T-helper 2 cell treated with Interferon-gamma antibody and Interleukin-4, amounts not matched to agents 100 ng/mL and 5 ng/mL, for 36 hours (primary cell): ENCODE measurements around the gene SLC24A3. TPM values are rescaled to one million over a fixed set of nuclear protein-coding genes. Genes with fewer than 3 reads are reported as not detected.

Experiments used
- intact Hi-C: fragments of 100-400 bp; cut with micrococcal nuclease; formaldehyde crosslinking; loops from one replicate; pipeline ENCODE4 v1.15.1; 2023
- total RNA-seq: library from RNA; stranded (reverse); gene quantifications from 2 replicates; pipeline ENCODE4 v1.2.3, GENCODE V29; 2022

Gene SLC24A3
- total RNA-seq, 1 donor from 2014 or later = not detected

- intact Hi-C loops = loop anchor here (2.0 kb wide), 1 partner anchor 377 kb away; no protein-coding TSS in a partner anchor
These were observed 371.2 kb downstream of the SLC24A3 start for GRCh38 chr20:19583532-19584175.

- intact Hi-C loops = no loop called here
These were observed 375.8 kb downstream of the SLC24A3 start for GRCh38 chr20:19588241-19588640.

DNA sequence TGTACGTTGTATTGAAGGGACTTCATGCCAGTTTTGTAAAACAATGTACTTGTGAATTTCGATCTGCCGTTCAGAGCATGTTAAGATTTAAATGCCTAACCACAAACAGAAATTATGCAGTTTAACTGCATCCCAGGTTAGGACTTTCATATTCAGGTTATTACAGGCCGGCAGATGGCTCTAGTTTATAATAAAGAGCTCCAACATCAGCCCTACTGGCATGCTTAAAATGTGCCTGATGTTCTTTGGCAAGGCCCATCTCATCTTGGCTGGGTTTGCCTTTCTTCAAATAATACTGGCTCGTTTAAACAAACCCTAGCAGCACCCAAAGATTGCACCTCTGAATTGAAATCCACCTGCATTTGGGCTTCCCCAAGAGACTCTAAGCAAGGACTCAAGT lies 376.3 kb downstream of the SLC24A3 start:
- intact Hi-C loops = no loop called here

DNA sequence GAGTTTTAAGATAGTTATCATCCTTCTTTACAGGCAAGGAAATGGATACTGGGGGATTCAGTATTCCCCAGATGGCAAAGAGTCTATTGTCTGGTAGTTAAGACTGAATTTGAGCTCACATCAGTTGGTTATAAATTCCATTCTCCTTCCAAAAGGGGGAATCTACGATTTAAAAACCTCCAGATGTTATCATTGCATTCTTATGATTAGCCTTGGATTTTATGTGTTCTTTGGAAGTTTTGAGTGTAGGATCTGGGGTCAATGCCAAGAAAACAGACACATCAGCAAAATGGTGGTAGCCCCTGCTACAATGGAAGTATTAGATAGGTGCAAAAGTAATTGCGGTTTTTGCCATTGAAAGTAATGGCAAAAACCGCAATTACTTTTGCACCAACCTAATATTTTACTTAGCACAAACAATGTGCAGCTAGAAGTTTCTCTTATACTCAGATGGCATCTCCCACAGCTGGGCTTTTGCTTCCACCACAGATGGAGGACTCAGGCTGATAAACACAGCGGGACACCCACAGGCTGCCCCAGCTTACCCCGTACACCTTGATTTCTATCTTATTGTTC lies 377.4 kb downstream of the SLC24A3 start:
- intact Hi-C loops = no loop called here

DNA sequence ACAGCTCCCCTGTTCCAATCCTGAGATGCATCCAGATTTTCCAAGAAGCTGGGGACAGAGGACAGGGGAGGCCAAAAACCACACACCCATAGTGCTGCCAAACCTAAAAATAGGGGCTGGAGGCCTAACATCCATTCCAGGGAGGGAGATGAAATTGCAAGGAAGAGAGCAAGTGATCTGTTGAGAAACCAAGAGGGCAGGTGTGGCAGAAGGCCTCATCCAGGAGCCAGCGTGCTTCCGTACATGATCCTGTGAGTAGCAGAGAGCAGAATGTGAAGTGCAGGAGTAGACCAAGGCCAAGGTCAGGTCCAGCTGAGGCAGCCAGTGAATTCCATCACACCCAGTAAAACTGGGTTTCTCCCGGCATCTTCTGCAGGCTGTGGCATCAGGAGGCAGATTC lies 377.9 kb downstream of the SLC24A3 start:
- intact Hi-C loops = no loop called here

DNA sequence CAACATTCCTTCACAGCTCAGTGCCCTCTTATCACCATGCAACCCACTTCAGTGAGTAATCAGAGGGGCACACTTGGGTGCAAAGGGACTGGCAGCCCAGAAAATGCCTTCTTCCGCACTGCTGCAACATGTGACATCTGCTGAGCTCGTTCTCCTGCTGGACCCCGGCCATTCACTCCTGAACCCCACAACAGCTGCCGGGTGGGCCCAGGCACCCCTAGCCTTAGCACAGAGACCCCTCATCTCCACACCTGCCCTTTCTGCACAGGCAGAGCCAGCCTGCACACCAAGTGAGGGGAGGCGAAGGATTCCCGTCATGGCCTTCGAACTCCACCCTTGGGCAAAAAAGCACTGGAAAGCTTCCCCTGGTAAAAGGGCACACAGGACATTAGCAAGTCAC lies 381.3 kb downstream of the SLC24A3 start:
- intact Hi-C loops = no loop called here

- intact Hi-C loops = no loop called here
These were observed 382.5 kb downstream of the SLC24A3 start for GRCh38 chr20:19594896-19595295.

- intact Hi-C loops = no loop called here
These were observed 385.8 kb downstream of the SLC24A3 start for GRCh38 chr20:19598117-19598850.

DNA sequence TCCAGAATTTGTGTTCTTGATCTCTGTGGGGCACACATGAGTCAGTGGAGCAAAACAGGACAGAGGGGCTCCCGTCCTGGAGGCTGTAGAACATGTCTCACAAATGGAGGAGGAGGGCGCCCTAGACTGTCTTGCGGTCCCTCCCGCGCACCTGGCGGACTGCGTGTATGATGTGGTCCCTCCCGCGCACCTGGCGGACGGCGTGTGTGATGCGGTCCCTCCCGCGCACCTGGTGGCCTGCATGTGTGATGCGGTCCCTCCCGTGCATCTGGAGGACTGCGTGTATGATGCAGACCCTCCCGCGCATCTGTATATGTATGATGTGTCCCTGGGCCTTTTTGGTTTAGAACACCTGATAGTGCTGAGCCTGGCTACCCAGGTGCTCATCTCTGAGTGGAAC lies 386.8 kb downstream of the SLC24A3 start:
- intact Hi-C loops = no loop called here

DNA sequence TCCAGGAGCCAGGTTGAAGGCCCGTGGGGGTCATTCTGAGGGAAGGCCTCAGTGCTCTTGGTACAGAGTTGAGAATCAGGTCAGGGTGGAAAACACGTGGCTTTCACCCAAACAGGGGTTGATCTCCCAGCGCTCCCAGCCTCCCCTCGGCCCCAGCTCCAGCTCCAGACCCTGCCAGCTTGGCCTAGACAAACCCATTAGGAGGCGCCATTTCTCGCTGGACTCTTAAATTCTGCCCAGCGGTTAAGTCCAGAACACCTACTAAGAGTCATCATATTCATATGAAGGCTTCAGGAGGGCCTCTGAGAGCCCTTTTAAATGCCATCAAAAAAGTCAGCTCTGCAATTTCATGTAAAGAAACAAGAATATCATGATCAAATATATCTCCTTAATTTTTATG lies 387.6 kb downstream of the SLC24A3 start:
- intact Hi-C loops = no loop called here

GRCh38 chr20:19601126-19601810 lies 388.8 kb downstream of the SLC24A3 start:
- intact Hi-C loops = no loop called here

- intact Hi-C loops = no loop called here
These were observed 390.4 kb downstream of the SLC24A3 start for GRCh38 chr20:19602675-19603375.

- intact Hi-C loops = no loop called here
These were observed 390.9 kb downstream of the SLC24A3 start for GRCh38 chr20:19603376-19603750.

DNA sequence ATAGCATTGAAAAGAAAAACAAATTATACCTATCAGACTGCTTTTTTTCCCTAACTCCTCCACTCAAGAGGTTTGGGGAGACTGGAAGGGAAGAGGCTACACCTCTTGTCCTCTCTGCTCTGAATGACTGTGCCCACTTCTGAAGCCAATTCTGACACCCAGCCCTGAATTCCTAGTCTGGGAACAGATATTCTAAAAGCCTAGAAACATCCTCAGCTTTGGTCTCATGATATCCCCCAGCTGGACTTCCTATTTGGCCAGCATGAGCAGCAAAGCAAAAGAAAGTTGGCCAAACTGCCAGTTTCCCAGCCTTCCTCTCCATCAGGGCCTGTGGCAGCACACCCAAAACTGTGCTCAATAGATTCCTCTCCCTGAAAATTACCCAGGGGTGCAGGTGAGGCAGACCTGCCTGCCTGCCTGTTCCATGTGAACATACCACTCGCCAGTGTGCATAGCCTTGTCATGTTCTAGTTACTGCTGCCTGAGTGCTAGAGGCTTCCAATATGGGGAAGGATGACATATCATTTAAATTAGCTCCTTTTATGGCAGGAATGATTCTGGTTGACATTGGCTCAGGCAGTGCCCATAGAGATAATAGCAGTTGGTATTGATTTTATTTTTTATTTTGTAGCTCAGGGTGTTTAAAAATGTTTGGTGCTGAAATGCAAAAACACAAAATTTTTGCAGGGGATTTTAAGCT lies 393.5 kb downstream of the SLC24A3 start:
- intact Hi-C loops = no loop called here

DNA sequence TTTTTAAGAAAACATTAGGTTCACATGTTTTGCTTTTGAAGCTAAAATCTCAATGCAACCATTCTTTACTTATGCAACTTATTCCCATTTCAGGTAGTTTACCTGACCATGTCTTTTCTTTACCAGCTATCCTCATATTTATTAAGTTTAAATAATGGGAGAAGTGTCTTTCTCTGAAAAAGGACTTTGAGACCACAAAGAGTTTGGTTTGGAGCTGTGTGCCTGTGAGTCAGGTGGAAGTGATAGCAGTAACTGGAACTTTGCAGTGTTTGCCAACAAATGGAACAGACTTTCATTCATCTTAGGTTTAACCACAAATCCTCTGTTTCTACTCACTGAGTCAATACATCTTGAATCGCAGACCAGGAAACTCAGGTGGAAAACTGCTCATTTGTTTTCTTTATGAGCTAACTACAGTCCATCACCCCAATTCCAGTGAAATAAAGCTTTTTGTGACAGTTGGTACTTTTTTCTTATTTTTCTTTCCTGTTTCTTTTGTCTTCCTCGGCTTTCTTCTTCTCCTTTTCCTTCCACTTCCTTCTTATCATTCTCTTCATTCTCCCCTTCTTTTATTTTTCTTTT lies 397.3 kb downstream of the SLC24A3 start:
- intact Hi-C loops = no loop called here

DNA sequence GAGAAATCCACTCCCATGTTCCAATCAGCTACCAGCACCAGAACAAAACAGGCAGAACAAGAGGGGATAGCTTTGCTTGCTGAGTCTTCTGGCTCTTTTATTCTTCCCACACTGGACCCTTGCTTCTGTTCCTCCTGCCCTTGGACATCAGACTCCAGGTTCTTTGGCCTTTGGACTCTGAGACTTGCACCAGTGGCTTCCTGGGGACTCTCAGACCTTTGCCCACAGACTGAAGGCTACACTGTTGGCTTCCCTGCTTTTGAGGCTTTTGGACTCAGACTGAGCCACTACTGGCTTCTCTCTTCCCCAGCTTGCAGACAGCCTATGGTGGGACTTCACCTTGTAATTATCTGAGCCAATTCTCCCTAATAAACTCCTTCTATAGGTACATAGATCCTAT lies 403.2 kb downstream of the SLC24A3 start:
- intact Hi-C loops = no loop called here

GRCh38 chr20:19616081-19616480 lies 403.6 kb downstream of the SLC24A3 start:
- intact Hi-C loops = no loop called here

- intact Hi-C loops = no loop called here
These were observed 404.2 kb downstream of the SLC24A3 start for GRCh38 chr20:19616620-19617019.

DNA sequence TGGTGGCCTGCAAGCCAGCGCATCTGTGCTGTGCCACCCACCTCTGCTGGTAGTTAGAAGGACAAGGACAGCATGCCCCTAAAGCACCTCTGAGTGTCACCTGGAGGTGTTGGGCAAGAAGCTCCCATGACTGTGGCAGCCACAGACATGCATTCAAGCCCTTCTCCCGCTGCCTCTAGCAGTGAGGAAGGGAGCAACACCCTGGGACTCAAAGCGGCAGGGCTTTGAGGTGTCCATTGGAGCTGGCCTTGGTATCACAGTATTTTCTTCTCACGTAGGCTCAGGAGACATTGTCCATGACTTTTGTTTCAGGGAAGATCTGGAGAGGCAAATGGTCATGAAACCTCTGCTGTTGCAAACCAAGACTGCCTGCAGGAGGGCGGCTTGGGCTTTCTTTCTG lies 404.8 kb downstream of the SLC24A3 start:
- intact Hi-C loops = no loop called here

GRCh38 chr20:19618711-19619110 lies 406.3 kb downstream of the SLC24A3 start:
- intact Hi-C loops = no loop called here
